HepG2 (cell line): ENCODE data around the gene TOB1. TPM values are rescaled to one million over a fixed set of nuclear protein-coding genes. Genes with fewer than 3 reads are reported as not detected.

Experiments
- ATAC-seq: fragments of 200-7000 bp; cut with Tn5 transposase; 3 replicates; pipeline ENCODE4 v1.9.1; 2020; ENCODE audit warnings: mild to moderate bottlenecking, moderate library complexity
- BruUV-seq: library from RNA; stranded (reverse); fragments of 400-500 nt; replicated peaks from 2 replicates; lab custom pipeline; 2021; lab: Mats Ljungman, UMichigan
- CTCF ChIA-PET: fragments of 300-600 bp; formaldehyde crosslinking; extraction: SDS; loops from one replicate; lab custom pipeline; 2021; ENCODE audit warnings: low total read pairs, inconsistent platforms, low intra/inter-chr PET ratio; lab: Yijun Ruan, JAX
- POLR2A ChIA-PET: fragments of 350-600 bp; sonication (Branson Sonifier 250); formaldehyde crosslinking; loops from one replicate; lab custom pipeline; 2020; ENCODE audit warnings: antibody characterized with exemption, inconsistent platforms; lab: Yijun Ruan, JAX
- DNase-seq: peaks from one replicate; pipeline ENCODE4 v3.0.0-alpha.2; 2015; ENCODE audit warnings: low spot score
- FAIRE-seq: peaks from 3 replicates; lab custom pipeline; 2011; peaks lifted over from hg19 to GRCh38; lab: Jason Lieb, UNC
- H2AFZ ChIP-seq: one replicate; pipeline ENCODE4 v1.6.1; 2011; ENCODE audit warnings: low read length, inconsistent platforms
- H3K27ac ChIP-seq: fragments of 300-600 bp; 3 replicates; pipeline ENCODE4 v1.8.0; 2011; ENCODE audit warnings: mixed run types, mild to moderate bottlenecking, mixed read lengths, low read length, inconsistent platforms; ENCODE audit not compliant: insufficient read depth; ENCODE audit errors: extremely low read length
- H3K27me3 ChIP-seq, 2 experiments: fragments of 200-600 bp in 1 of 2; 2 replicates in 1 of 2; 3 replicates in 1 of 2; pipeline versions ENCODE4 v1.6.0 to v1.8.0; 2011; ENCODE audit warnings: low read length in 2 of 2, mild to moderate bottlenecking in 2 of 2, moderate library complexity in 2 of 2, inconsistent platforms in 1 of 2; ENCODE audit not compliant: insufficient read depth in 2 of 2, control insufficient read depth in 1 of 2
- H3K36me3 ChIP-seq, 2 experiments: fragments of 200-600 bp in 1 of 2; replicated peaks in 1 of 2; 2 replicates in 1 of 2; 3 replicates in 1 of 2; pipeline versions ENCODE4 v1.5.1 to v1.8.0; 2011; ENCODE audit warnings: low read length in 2 of 2, inconsistent platforms in 1 of 2; ENCODE audit not compliant: insufficient read depth in 2 of 2, control insufficient read depth in 1 of 2
- H3K4me1 ChIP-seq: 2 replicates; pipeline ENCODE4 v1.5.1; 2012; ENCODE audit warnings: low read length, inconsistent platforms; ENCODE audit not compliant: insufficient read depth
- H3K4me2 ChIP-seq: 2 replicates; pipeline ENCODE4 v1.6.0; 2011; ENCODE audit warnings: low read depth, low read length, inconsistent platforms
- H3K4me3 ChIP-seq, 3 experiments: fragments of 200-600 bp in 1 of 3; sonication (generic), shearing (Covaris generic) in 1 of 3; replicated peaks in 1 of 3; 2 replicates each; pipeline ENCODE4 v1.5.1; 2011 to 2016; ENCODE audit warnings: low read length in 3 of 3, inconsistent platforms in 2 of 3, low read depth in 2 of 3, mild to moderate bottlenecking in 2 of 3, control low read depth in 1 of 3, mixed read lengths in 1 of 3; ENCODE audit not compliant: insufficient read depth in 1 of 3
- H3K79me2 ChIP-seq: one replicate; pipeline ENCODE4 v1.6.1; 2011; ENCODE audit warnings: low read length, inconsistent platforms; ENCODE audit not compliant: insufficient read depth
- H3K9ac ChIP-seq: 2 replicates; pipeline ENCODE4 v1.6.0; 2011; ENCODE audit warnings: mild to moderate bottlenecking, low read depth, low read length, inconsistent platforms; ENCODE audit not compliant: insufficient read depth
- H3K9me3 ChIP-seq: 2 replicates; pipeline ENCODE4 v1.5.1; 2012; ENCODE audit warnings: mild to moderate bottlenecking, low read length
- H4K20me1 ChIP-seq: 2 replicates; pipeline ENCODE4 v1.6.0; 2011; ENCODE audit warnings: inconsistent platforms, mild to moderate bottlenecking, low read length, moderate library complexity; ENCODE audit not compliant: insufficient read depth
- BRCA1 ChIP-seq: sonication (generic); formaldehyde crosslinking; IDR thresholded peaks from 2 replicates; pipeline ENCODE4 v1.4.0; 2020; ENCODE audit warnings: missing genetic modification reagents
- PAX8 ChIP-seq: sonication (generic); formaldehyde crosslinking; IDR thresholded peaks from 2 replicates; pipeline ENCODE4 v1.8.0; 2022; ENCODE audit warnings: mild to moderate bottlenecking, missing genetic modification reagents, borderline replicate concordance
- SP140L ChIP-seq: sonication (generic); formaldehyde crosslinking; IDR thresholded peaks from 2 replicates; pipeline ENCODE4 v1.4.0; 2020; ENCODE audit warnings: missing genetic modification reagents, borderline replicate concordance
- TIGD3 ChIP-seq: sonication (generic); formaldehyde crosslinking; IDR thresholded peaks from 2 replicates; pipeline ENCODE4 v1.5.1; 2020; ENCODE audit warnings: mild to moderate bottlenecking, missing genetic modification reagents, borderline replicate concordance
- ZNF160 ChIP-seq: sonication (generic); formaldehyde crosslinking; IDR thresholded peaks from 2 replicates; pipeline ENCODE4 v1.8.0; 2022; ENCODE audit warnings: mild to moderate bottlenecking, inconsistent platforms, missing genetic modification reagents
- ZNF24 ChIP-seq: fragments of 450-650 bp; IDR thresholded peaks from 2 replicates; pipeline ENCODE4 v1.6.1; 2017; ENCODE audit warnings: antibody characterized with exemption, mild to moderate bottlenecking
- ZNF30 ChIP-seq: sonication (generic); formaldehyde crosslinking; IDR thresholded peaks from 2 replicates; pipeline ENCODE4 v1.5.0; 2020; ENCODE audit warnings: mild to moderate bottlenecking, missing genetic modification reagents
- ZNF430 ChIP-seq: sonication (generic); formaldehyde crosslinking; IDR thresholded peaks from 2 replicates; pipeline ENCODE4 v1.9.0; 2021; ENCODE audit warnings: mild to moderate bottlenecking, missing genetic modification reagents
- WGBS: methylation state at CpG from one replicate; pipeline ENCODE4 v1.1.6; 2017; ENCODE audit warnings: low lambda C conversion rate; 5-methylcytosine and 5-hydroxymethylcytosine counted together
- in situ Hi-C: cut with HindIII; loops from 2 replicates; pipeline ENCODE4 v1.10.0; 2017; ENCODE audit warnings: low pct_unique_long_range_greater_than_20kb; ENCODE audit not compliant: extremely low pct_ligation_motif_present
- intact Hi-C: fragments of 100-400 bp; cut with micrococcal nuclease; formaldehyde crosslinking; loops from one replicate; pipeline ENCODE4 v1.10.0; 2022; ENCODE audit not compliant: unreplicated experiment
- polyA plus RNA-seq, 8 experiments: library from polyadenylated mRNA; depleted of rRNA in 3 of 8; stranded (reverse) in 7 of 8; unstranded in 1 of 8; fragments of >200 nt; fragmentation: Illumina TruSeq in 4 of 8; extraction: Trizol in 4 of 8; gene quantifications; 2 replicates each; pipeline versions ENCODE4 v1.2.1 to v1.2.3, GENCODE V29; 2011 to 2016; ENCODE audit warnings: low read depth in 4 of 8, missing spikeins in 1 of 8, mixed read lengths in 1 of 8; ENCODE audit not compliant: insufficient read depth in 1 of 8
- total RNA-seq, 5 experiments: library from RNA; depleted of rRNA; stranded (reverse); fragments of >200 nt; fragmentation: Illumina TruSeq; extraction: Trizol; gene quantifications; 2 replicates each; pipeline ENCODE4 v1.2.3, GENCODE V29; 2016; ENCODE audit warnings: low read depth in 1 of 5

TOB1 gene
- total and polyA plus RNA-seq, 2 of the 13 experiments (the other 11 are each of a cell fraction or from before 2014, with no cell fraction given), result 21.9 to 57.7 TPM

GRCh38 chr17:50883850-50884438, 17.8 kb upstream of the TOB1 start (continued):
- TF ChIP-seq ZNF430 (CRISPR knock-in tag) (no peak), ZNF160 (CRISPR knock-in tag) (no peak), SP140L (no peak), PAX8 (CRISPR knock-in tag) (no peak), BRCA1 (no peak), ZNF30 (no peak), ZNF24 (no peak)

- H3K9me3 ChIP-seq, result peaks cover 4% of the 10 kb centered on the region; the same call in 1 of the 2 replicates
- 93% methylated on average over 7 of the region's 7 CpGs for WGBS
- intact Hi-C loops, result no loop called here
- no peak for ATAC-seq
- no peak overlapping the region for H3K4me3 ChIP-seq
- H3K36me3 ChIP-seq, result no peaks in the 10 kb centered on the region
- DNase-seq, result no peak
- TF ChIP-seq TIGD3 (CRISPR knock-in tag), result no peak
- H2AFZ ChIP-seq, result no peak overlapping the region
- H3K4me1 ChIP-seq, result peaks cover 56% of the 10 kb centered on the region
- in situ Hi-C loops, result no loop called here
- no peaks in the 10 kb centered on the region for H4K20me1 ChIP-seq
- no peaks in the 10 kb centered on the region for H3K79me2 ChIP-seq
- no peaks in the 10 kb centered on the region for H3K27me3 ChIP-seq
- no peak for FAIRE-seq
- H3K27ac ChIP-seq, result no peak overlapping the region
- POLR2A ChIA-PET, result interaction anchor here (2.1 to 5.4 kb wide), 4 partner anchors 10 to 22 kb away, joined by 11 to 183 read pairs (median 40); partner anchors contain the start of gene TOB1
- CTCF ChIA-PET, result no interaction called here
- H3K9ac ChIP-seq, result no peak overlapping the region
- no peak overlapping the region for H3K4me2 ChIP-seq
- no TSS peak for BruUV-seq
Measured at GRCh38 chr17:50882851-50883250, 16.7 kb upstream of the TOB1 start.
